HepG2 (cell line): ENCODE measurements around the gene NUTF2. TPM values are rescaled to one million over a fixed set of nuclear protein-coding genes. Genes with fewer than 3 reads are reported as not detected.

Source experiments
- ARNT2 ChIP-seq: sonication (generic); formaldehyde crosslinking; IDR thresholded peaks from 2 replicates; pipeline ENCODE4 v1.8.0; 2022; ENCODE audit warnings: mild to moderate bottlenecking, low read depth, missing genetic modification reagents, moderate library complexity
- BCL6 ChIP-seq: IDR thresholded peaks from 2 replicates; pipeline ENCODE4 v1.6.1; 2016; ENCODE audit warnings: missing genetic modification reagents, missing compliant biosample characterization
- CCAR2 ChIP-seq: fragments of 200-400 bp; formaldehyde crosslinking; optimal IDR thresholded peaks from 2 replicates; pipeline ENCODE3; 2018; ENCODE audit warnings: low read depth, mild to moderate bottlenecking, low read length, moderate library complexity
- CCDC6 ChIP-seq: sonication (generic); formaldehyde crosslinking; IDR thresholded peaks from 2 replicates; pipeline ENCODE4 v1.8.1; 2022; ENCODE audit warnings: mild to moderate bottlenecking, missing genetic modification reagents, moderate library complexity
- CHCHD3 ChIP-seq: sonication (generic); formaldehyde crosslinking; IDR thresholded peaks from 2 replicates; pipeline ENCODE4 v1.8.0; 2022; ENCODE audit warnings: mild to moderate bottlenecking, missing genetic modification reagents, moderate library complexity
- GATAD2A ChIP-seq: IDR thresholded peaks from 2 replicates; pipeline ENCODE4 v1.6.1; 2016
- KDM2A ChIP-seq: sonication (generic); formaldehyde crosslinking; IDR thresholded peaks from 2 replicates; pipeline ENCODE4 v1.4.0; 2020; ENCODE audit warnings: low read depth, missing genetic modification reagents, borderline replicate concordance
- KLF9 ChIP-seq: IDR thresholded peaks from 2 replicates; pipeline ENCODE4 v1.6.1; 2016; ENCODE audit warnings: low read depth
- RAD21 ChIP-seq: fragments of 450-650 bp; formaldehyde crosslinking; IDR thresholded peaks from 2 replicates; pipeline ENCODE4 v1.5.0; 2020; ENCODE audit warnings: mild to moderate bottlenecking
- RAD51 ChIP-seq: fragments of 450-650 bp; IDR thresholded peaks from 2 replicates; pipeline ENCODE4 v1.6.1; 2016; ENCODE audit warnings: borderline replicate concordance
- RELA ChIP-seq: sonication (generic); formaldehyde crosslinking; IDR thresholded peaks from 2 replicates; pipeline ENCODE4 v1.4.0; 2020; ENCODE audit warnings: missing genetic modification reagents
- RFX5 ChIP-seq: IDR thresholded peaks from 2 replicates; pipeline ENCODE4 v1.6.1; 2011; ENCODE audit warnings: low read depth, low read length, improper control_type of control experiment
- RORA ChIP-seq: sonication (generic); formaldehyde crosslinking; IDR thresholded peaks from 2 replicates; pipeline ENCODE4 v1.5.0; 2020; ENCODE audit warnings: mild to moderate bottlenecking, missing genetic modification reagents, moderate library complexity
- SRF ChIP-seq: IDR thresholded peaks from 2 replicates; pipeline ENCODE4 v1.6.1; 2011; ENCODE audit warnings: mild to moderate bottlenecking, low read depth, low read length, moderate library complexity
- TGIF2 ChIP-seq: IDR thresholded peaks from 2 replicates; pipeline ENCODE4 v1.6.1; 2016; ENCODE audit warnings: control low read depth, missing compliant biosample characterization
- YEATS2 ChIP-seq: sonication (generic); formaldehyde crosslinking; IDR thresholded peaks from 2 replicates; pipeline ENCODE4 v1.4.0; 2020; ENCODE audit warnings: missing genetic modification reagents, borderline replicate concordance
- YEATS4 ChIP-seq: sonication (generic); formaldehyde crosslinking; IDR thresholded peaks from 2 replicates; pipeline ENCODE4 v1.4.0; 2020; ENCODE audit warnings: missing genetic modification reagents, borderline replicate concordance
- ZBTB3 ChIP-seq: sonication (generic); formaldehyde crosslinking; IDR thresholded peaks from 2 replicates; pipeline ENCODE4 v1.4.0; 2020; ENCODE audit warnings: low read depth, mild to moderate bottlenecking, moderate library complexity, missing genetic modification reagents, borderline replicate concordance
- ZFY ChIP-seq: sonication (generic); formaldehyde crosslinking; IDR thresholded peaks from 2 replicates; pipeline ENCODE4 v1.4.0; 2020; ENCODE audit warnings: missing genetic modification reagents
- ZNF7 ChIP-seq: IDR thresholded peaks from 2 replicates; pipeline ENCODE4 v1.6.1; 2016; ENCODE audit warnings: missing biosample characterization, missing genetic modification reagents
- ZNF776 ChIP-seq: sonication (generic); formaldehyde crosslinking; IDR thresholded peaks from 2 replicates; pipeline ENCODE4 v1.4.0; 2020; ENCODE audit warnings: mild to moderate bottlenecking, missing genetic modification reagents
- ZNF792 ChIP-seq: IDR thresholded peaks from 2 replicates; pipeline ENCODE4 v1.6.1; 2016
- polyA plus RNA-seq, 8 experiments: library from polyadenylated mRNA; depleted of rRNA in 3 of 8; stranded (reverse) in 7 of 8; unstranded in 1 of 8; fragments of >200 nt; fragmentation: Illumina TruSeq in 4 of 8; extraction: Trizol in 4 of 8; gene quantifications; 2 replicates each; pipeline versions ENCODE4 v1.2.1 to v1.2.3, GENCODE V29; 2011 to 2016; ENCODE audit warnings: low read depth in 4 of 8, missing spikeins in 1 of 8, mixed read lengths in 1 of 8; ENCODE audit not compliant: insufficient read depth in 1 of 8
- total RNA-seq, 5 experiments: library from RNA; depleted of rRNA; stranded (reverse); fragments of >200 nt; fragmentation: Illumina TruSeq; extraction: Trizol; gene quantifications; 2 replicates each; pipeline ENCODE4 v1.2.3, GENCODE V29; 2016; ENCODE audit warnings: low read depth in 1 of 5
- TF ChIP-seq, protein P1 (sequence below): sonication (generic); formaldehyde crosslinking; IDR thresholded peaks from 2 replicates; pipeline ENCODE4 v1.8.1; 2023; ENCODE audit warnings: mild to moderate bottlenecking, missing genetic modification reagents
- TF ChIP-seq, protein P2 (sequence below): sonication (generic); formaldehyde crosslinking; IDR thresholded peaks from 2 replicates; pipeline ENCODE4 v1.4.0; 2020; ENCODE audit warnings: mild to moderate bottlenecking, missing genetic modification reagents
- TF ChIP-seq, protein P3 (sequence below): sonication (generic); formaldehyde crosslinking; IDR thresholded peaks from 2 replicates; pipeline ENCODE4 v1.8.1; 2023; ENCODE audit warnings: missing genetic modification reagents, inconsistent platforms, borderline replicate concordance
- TF ChIP-seq, protein P4 (sequence below): sonication (generic); formaldehyde crosslinking; IDR thresholded peaks from 2 replicates; pipeline ENCODE4 v1.4.0; 2020; ENCODE audit warnings: missing genetic modification reagents

NUTF2 gene
- total and polyA plus RNA-seq, 2 of the 13 experiments (the other 11 are each of a cell fraction or from before 2014, with no cell fraction given), result 168 to 214 TPM

DNA sequence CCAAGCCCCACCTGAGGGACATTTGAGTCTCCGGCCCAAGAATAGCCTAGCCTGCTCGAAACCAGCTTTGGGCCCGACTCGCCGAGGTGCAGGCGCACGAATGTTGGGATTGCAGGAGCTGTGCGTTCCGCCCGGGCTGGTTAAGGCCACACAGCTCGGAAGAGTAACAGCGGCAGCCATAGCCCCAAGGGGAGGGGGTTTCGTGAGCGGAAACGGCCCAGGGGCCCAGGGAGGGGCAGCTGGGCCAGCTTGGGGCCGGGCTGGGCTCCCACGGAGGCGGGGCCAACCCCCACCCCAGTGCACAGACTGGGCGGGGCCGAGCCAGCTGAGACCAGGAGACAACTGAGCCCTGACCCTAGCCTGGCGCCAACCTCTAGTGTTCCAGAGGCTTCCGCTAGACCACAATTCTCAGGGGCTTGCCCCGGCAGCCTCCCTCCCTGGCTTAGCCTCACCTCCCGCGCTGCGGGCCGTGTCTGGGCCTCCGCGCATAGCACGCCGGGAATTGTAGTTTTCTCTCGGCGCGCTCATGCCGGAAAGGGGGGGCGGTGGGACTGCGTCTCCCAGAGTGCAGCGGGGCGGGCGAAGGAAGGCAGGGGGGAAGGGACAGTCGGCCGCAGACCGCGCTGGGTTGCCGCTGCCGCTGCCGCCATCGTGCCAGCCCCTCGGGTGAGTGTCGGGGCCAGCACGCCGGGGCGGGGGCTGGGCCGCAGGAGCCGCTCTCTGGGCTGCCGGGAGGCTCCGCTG lies at the start of gene NUTF2 (continued):
- TF ChIP-seq KLF9 (CRISPR knock-in tag) (peak; percentile 60; the same call in 1 of the 2 replicates), CCDC6 (CRISPR knock-in tag) (peak; percentile 83), ZNF792 (CRISPR knock-in tag) (peak; percentile 89; the same call in 1 of the 2 replicates), ZNF7 (CRISPR knock-in tag) (no peak), RORA (CRISPR knock-in tag) (no peak), CHCHD3 (CRISPR knock-in tag) (no peak), TGIF2 (CRISPR knock-in tag) (peak; percentile 63; the same call in 1 of the 2 replicates), YEATS4 (CRISPR knock-in tag) (peak; percentile 84), GATAD2A (CRISPR knock-in tag) (peak; percentile 53), KDM2A (CRISPR knock-in tag) (peak; percentile 93), ZNF776 (CRISPR knock-in tag) (peak; percentile 75), RELA (CRISPR knock-in tag) (0 out of 2 replicates have a peak, but pooled peaks have one; percentile 19), BCL6 (CRISPR knock-in tag) (peak; percentile 58), RAD21 (CRISPR knock-in tag) (peak; percentile 51), RFX5 (no peak; the same call in 1 of the 2 replicates), RAD51 (no peak), CCAR2 (peak; percentile 94), ZFY (CRISPR knock-in tag) (peak; percentile 97), YEATS2 (CRISPR knock-in tag) (peak; percentile 93), ZBTB3 (CRISPR knock-in tag) (peak; percentile 87; the same call in 1 of the 2 replicates), SRF (no peak), ARNT2 (CRISPR knock-in tag) (peak; percentile 84)
- TF ChIP-seq, protein P1, sequence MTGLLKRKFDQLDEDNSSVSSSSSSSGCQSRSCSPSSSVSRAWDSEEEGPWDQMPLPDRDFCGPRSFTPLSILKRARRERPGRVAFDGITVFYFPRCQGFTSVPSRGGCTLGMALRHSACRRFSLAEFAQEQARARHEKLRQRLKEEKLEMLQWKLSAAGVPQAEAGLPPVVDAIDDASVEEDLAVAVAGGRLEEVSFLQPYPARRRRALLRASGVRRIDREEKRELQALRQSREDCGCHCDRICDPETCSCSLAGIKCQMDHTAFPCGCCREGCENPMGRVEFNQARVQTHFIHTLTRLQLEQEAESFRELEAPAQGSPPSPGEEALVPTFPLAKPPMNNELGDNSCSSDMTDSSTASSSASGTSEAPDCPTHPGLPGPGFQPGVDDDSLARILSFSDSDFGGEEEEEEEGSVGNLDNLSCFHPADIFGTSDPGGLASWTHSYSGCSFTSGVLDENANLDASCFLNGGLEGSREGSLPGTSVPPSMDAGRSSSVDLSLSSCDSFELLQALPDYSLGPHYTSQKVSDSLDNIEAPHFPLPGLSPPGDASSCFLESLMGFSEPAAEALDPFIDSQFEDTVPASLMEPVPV (CRISPR knock-in tag), result peak; percentile 65
- TF ChIP-seq, protein P2, sequence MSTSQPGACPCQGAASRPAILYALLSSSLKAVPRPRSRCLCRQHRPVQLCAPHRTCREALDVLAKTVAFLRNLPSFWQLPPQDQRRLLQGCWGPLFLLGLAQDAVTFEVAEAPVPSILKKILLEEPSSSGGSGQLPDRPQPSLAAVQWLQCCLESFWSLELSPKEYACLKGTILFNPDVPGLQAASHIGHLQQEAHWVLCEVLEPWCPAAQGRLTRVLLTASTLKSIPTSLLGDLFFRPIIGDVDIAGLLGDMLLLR (CRISPR knock-in tag), result peak; percentile 22; the same call in 1 of the 2 replicates
- TF ChIP-seq, protein P3, sequence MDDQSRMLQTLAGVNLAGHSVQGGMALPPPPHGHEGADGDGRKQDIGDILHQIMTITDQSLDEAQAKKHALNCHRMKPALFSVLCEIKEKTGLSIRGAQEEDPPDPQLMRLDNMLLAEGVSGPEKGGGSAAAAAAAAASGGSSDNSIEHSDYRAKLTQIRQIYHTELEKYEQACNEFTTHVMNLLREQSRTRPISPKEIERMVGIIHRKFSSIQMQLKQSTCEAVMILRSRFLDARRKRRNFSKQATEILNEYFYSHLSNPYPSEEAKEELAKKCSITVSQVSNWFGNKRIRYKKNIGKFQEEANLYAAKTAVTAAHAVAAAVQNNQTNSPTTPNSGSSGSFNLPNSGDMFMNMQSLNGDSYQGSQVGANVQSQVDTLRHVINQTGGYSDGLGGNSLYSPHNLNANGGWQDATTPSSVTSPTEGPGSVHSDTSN (CRISPR knock-in tag), result no peak
- TF ChIP-seq, protein P4, sequence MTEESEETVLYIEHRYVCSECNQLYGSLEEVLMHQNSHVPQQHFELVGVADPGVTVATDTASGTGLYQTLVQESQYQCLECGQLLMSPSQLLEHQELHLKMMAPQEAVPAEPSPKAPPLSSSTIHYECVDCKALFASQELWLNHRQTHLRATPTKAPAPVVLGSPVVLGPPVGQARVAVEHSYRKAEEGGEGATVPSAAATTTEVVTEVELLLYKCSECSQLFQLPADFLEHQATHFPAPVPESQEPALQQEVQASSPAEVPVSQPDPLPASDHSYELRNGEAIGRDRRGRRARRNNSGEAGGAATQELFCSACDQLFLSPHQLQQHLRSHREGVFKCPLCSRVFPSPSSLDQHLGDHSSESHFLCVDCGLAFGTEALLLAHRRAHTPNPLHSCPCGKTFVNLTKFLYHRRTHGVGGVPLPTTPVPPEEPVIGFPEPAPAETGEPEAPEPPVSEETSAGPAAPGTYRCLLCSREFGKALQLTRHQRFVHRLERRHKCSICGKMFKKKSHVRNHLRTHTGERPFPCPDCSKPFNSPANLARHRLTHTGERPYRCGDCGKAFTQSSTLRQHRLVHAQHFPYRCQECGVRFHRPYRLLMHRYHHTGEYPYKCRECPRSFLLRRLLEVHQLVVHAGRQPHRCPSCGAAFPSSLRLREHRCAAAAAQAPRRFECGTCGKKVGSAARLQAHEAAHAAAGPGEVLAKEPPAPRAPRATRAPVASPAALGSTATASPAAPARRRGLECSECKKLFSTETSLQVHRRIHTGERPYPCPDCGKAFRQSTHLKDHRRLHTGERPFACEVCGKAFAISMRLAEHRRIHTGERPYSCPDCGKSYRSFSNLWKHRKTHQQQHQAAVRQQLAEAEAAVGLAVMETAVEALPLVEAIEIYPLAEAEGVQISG (CRISPR knock-in tag), result peak; percentile 98
